A549 (cell line): ENCODE results near the gene CCDC136. TPM values are rescaled to one million over a fixed set of nuclear protein-coding genes. Genes with fewer than 3 reads are reported as not detected.

ENCODE experiments used
- ATAC-seq, 2 experiments: fragments of 200-7000 bp in 1 of 2; fragments of >200 bp in 1 of 2; cut with Nextera tagmentation in 1 of 2; cut with Tn5 transposase in 1 of 2; 3 replicates each; pipeline versions ENCODE4 v1.8.0 to v1.9.1; 2018 to 2020; ENCODE audit warnings: mild to moderate bottlenecking in 1 of 2, moderate library complexity in 1 of 2
- CTCF ChIA-PET: fragments of 300-600 bp; sonication (Branson Sonifier 250); formaldehyde crosslinking; extraction: SDS; loops from one replicate; lab custom pipeline; 2021; ENCODE audit warnings: antibody characterized with exemption, inconsistent platforms; lab: Yijun Ruan, JAX
- POLR2A ChIA-PET: fragments of 350-600 bp; formaldehyde crosslinking; extraction: SDS; loops from one replicate; lab custom pipeline; 2021; ENCODE audit warnings: antibody characterized with exemption, inconsistent platforms; lab: Yijun Ruan, JAX
- DNase-seq, 2 experiments: peaks; one replicate each; pipeline versions ENCODE4 v3.0.0 to v3.0.0-alpha.2; 2011 to 2016; ENCODE audit warnings: low read depth in 1 of 2, low spot score in 1 of 2
- FAIRE-seq: peaks from 2 replicates; lab custom pipeline; 2011; peaks lifted over from hg19 to GRCh38; lab: Jason Lieb, UNC
- H3K27ac ChIP-seq, 2 experiments: fragments of >200 bp; sonication (Bioruptor Twin); formaldehyde crosslinking; 3 replicates each; pipeline ENCODE4 v1.5.1; 2016 to 2017
- H3K4me1 ChIP-seq: fragments of >200 bp; sonication (Bioruptor Twin); formaldehyde crosslinking; 3 replicates; pipeline ENCODE4 v1.6.1; 2016
- H3K4me2 ChIP-seq: fragments of >200 bp; sonication (Bioruptor Twin); formaldehyde crosslinking; 3 replicates; pipeline ENCODE4 v1.6.1; 2016
- H3K4me3 ChIP-seq: fragments of >200 bp; sonication (Bioruptor Twin); formaldehyde crosslinking; 3 replicates; pipeline ENCODE4 v1.5.1; 2016
- H3K9me3 ChIP-seq: fragments of >200 bp; sonication (Bioruptor Twin); formaldehyde crosslinking; 3 replicates; pipeline ENCODE4 v1.6.1; 2016
- BCL3 ChIP-seq: fragments of >200 bp; sonication (Bioruptor Twin); formaldehyde crosslinking; IDR thresholded peaks from 3 replicates; pipeline ENCODE4 v1.6.1; 2016
- CBX2 ChIP-seq: fragments of 200-600 bp; sonication (generic); IDR thresholded peaks from 2 replicates; pipeline ENCODE4 v1.6.1; 2016; ENCODE audit warnings: low read depth, mild to moderate bottlenecking, borderline replicate concordance
- CEBPB ChIP-seq, 2 experiments: fragments of >200 bp in 1 of 2; sonication (Bioruptor Twin) in 1 of 2; formaldehyde crosslinking in 1 of 2; IDR thresholded peaks; 2 replicates each; pipeline ENCODE4 v1.6.1; 2012 to 2016
- CHD4 ChIP-seq: fragments of 200-600 bp; sonication (generic); IDR thresholded peaks from 2 replicates; pipeline ENCODE4 v1.6.1; 2016; ENCODE audit warnings: antibody characterized with exemption, mild to moderate bottlenecking, borderline replicate concordance
- ELK1 ChIP-seq: fragments of 150-350 bp; IDR thresholded peaks from 2 replicates; pipeline ENCODE4 v1.6.1; 2014; ENCODE audit warnings: low read depth, mild to moderate bottlenecking, low read length
- FOSB ChIP-seq: fragments of 250-450 bp; sonication (Bioruptor Pico); IDR thresholded peaks from 2 replicates; pipeline ENCODE4 v1.5.0; 2020; ENCODE audit warnings: mild to moderate bottlenecking, moderate library complexity
- HDAC2 ChIP-seq: fragments of 200-600 bp; sonication (generic); IDR thresholded peaks from 2 replicates; pipeline ENCODE4 v1.6.1; 2016
- HOXB5 ChIP-seq: fragments of 250-450 bp; sonication (Bioruptor Pico); IDR thresholded peaks from 2 replicates; pipeline ENCODE4 v1.5.0; 2020; ENCODE audit warnings: mild to moderate bottlenecking, moderate library complexity
- MAFK ChIP-seq: fragments of 450-650 bp; IDR thresholded peaks from 2 replicates; pipeline ENCODE4 v1.6.1; 2014; ENCODE audit not compliant: partially characterized antibody
- NPAS2 ChIP-seq: fragments of 250-450 bp; sonication (Bioruptor Pico); IDR thresholded peaks from 2 replicates; pipeline ENCODE4 v1.8.0; 2022; ENCODE audit warnings: mild to moderate bottlenecking, moderate library complexity, borderline replicate concordance
- POLR2AphosphoS2 ChIP-seq: conservative IDR thresholded peaks from 2 replicates; pipeline ENCODE4 v1.6.1; 2012; ENCODE audit warnings: low read length, improper control_type of control experiment, inconsistent platforms
- RAD21 ChIP-seq, 2 experiments: fragments of >200 bp in 1 of 2; sonication (Bioruptor Twin) in 1 of 2; formaldehyde crosslinking in 1 of 2; IDR thresholded peaks in 1 of 2; conservative IDR thresholded peaks in 1 of 2; 2 replicates in 1 of 2; 3 replicates in 1 of 2; pipeline ENCODE4 v1.6.1; 2012 to 2018; ENCODE audit warnings: inconsistent platforms in 1 of 2
- RARB ChIP-seq: fragments of 250-450 bp; sonication (Bioruptor Pico); IDR thresholded peaks from 2 replicates; pipeline ENCODE4 v1.8.0; 2021; ENCODE audit warnings: mild to moderate bottlenecking, moderate library complexity
- RCOR1 ChIP-seq: fragments of 150-350 bp; IDR thresholded peaks from 2 replicates; pipeline ENCODE4 v1.6.1; 2014; ENCODE audit warnings: antibody characterized with exemption, low read length, low read depth
- RFX5 ChIP-seq: fragments of 450-650 bp; IDR thresholded peaks from 2 replicates; pipeline ENCODE4 v1.7.1; 2014; ENCODE audit warnings: antibody characterized with exemption, mild to moderate bottlenecking, moderate library complexity
- SMC3 ChIP-seq: fragments of >200 bp; sonication (Bioruptor Twin); formaldehyde crosslinking; IDR thresholded peaks from 3 replicates; pipeline ENCODE4 v1.6.1; 2018; ENCODE audit warnings: inconsistent platforms
- SREBF2 ChIP-seq: fragments of 450-650 bp; IDR thresholded peaks from 2 replicates; pipeline ENCODE4 v1.6.1; 2014; ENCODE audit warnings: mild to moderate bottlenecking, moderate library complexity
- TFCP2L1 ChIP-seq: fragments of 250-450 bp; sonication (Bioruptor Pico); IDR thresholded peaks from 2 replicates; pipeline ENCODE4 v1.5.0; 2021; ENCODE audit warnings: mild to moderate bottlenecking
- ZFP36 ChIP-seq: fragments of 450-650 bp; IDR thresholded peaks from 2 replicates; pipeline ENCODE4 v1.6.1; 2014; ENCODE audit warnings: borderline replicate concordance; ENCODE audit not compliant: partially characterized antibody
- WGBS: methylation state at CpG from one replicate; pipeline ENCODE4 v1.1.6; 2017; ENCODE audit errors: missing lambda C conversion rate; 5-methylcytosine and 5-hydroxymethylcytosine counted together
- polyA plus RNA-seq, 4 experiments: library from polyadenylated mRNA; depleted of rRNA in 3 of 4; stranded (reverse); fragments of >200 nt; fragmentation: RNase III in 1 of 4; extraction: RNeasy Plus Mini Kit Qiagen cat#74134 plus additional on column Dnase treatment in 1 of 4; gene quantifications; 2 replicates in 3 of 4; 3 replicates in 1 of 4; pipeline ENCODE4 v1.2.3, GENCODE V29; 2011 to 2017
- TF ChIP-seq, protein P1 (sequence below): IDR thresholded peaks from 2 replicates; pipeline ENCODE4 v1.6.1; 2012; ENCODE audit warnings: low read depth, borderline replicate concordance
- TF ChIP-seq, protein P2 (sequence below): fragments of 250-450 bp; sonication (Bioruptor Pico); IDR thresholded peaks from 2 replicates; pipeline ENCODE4 v1.5.0; 2020; ENCODE audit warnings: low read depth, mild to moderate bottlenecking, moderate library complexity

The CCDC136 gene
- polyA plus RNA-seq, 2 of the 4 experiments (the other 2 are of a cell fraction), result 4.7 to 5.4 TPM

DNA sequence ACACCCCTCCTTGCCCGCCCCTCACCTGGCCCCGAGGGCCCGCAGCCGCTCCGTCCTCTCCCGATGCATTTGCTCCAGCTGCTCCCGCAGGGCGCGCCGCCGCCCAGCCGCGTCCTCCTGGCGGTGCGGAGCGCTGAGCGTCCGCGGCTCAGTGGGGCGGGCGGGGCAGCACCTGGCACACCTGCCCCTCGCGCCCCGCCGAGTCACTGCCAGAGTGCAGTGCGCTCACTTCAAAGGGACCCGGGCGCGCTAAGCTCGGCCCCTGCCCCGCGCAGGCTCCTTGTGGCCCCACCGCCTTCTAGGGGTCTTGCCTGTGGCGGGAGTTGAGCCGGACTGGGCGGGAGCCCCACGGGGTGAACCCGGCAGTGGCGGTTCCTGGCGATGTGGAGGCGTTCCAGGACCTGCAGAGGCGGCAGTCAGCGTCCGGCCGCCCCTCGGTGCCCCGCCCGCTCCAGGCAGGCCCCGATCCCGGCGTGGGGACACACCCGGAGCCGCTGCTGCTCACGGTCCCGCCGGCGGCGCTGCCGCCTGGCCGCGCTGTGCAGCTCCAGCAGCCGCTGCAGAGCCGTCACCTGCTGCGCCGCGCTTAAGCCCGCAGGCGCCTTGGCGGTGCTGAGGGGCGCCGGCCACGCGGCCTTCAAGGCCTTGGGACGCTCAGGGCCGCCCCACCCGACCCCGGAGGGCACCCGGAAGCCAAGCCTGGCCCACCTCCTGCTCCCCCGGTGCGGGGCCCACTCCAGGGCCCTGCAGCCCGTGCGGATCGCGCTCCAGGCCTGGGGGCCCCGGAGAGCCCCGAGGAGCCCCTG, 77.6 kb downstream of the CCDC136 start (continued):
- TF ChIP-seq ELK1 (no peak), CEBPB (IDR thresholded peaks at IDR 0.05) (no peak), BCL3 (no peak)

- Histone ChIP-seq H3K4me2 (peak overlapping the region; percentile 95), H3K27ac (peak overlapping the region; percentile 46 to 84; a peak in 4 of 6 replicates), H3K4me1 (peaks cover 9% of the 10 kb centered on the region; the same call in 1 of the 3 replicates), H3K9me3 (no peaks in the 10 kb centered on the region), H3K4me3 (peak overlapping the region; percentile 47)
- ChIA-PET POLR2A (no interaction called here), CTCF (interaction anchor here (17.4 kb wide), 1 partner anchor 13 kb away, joined by 225 read pairs; no protein-coding TSS in a partner anchor)
- ATAC-seq, result no peak
- no peak for DNase-seq
- 88% methylated on average over 12 of the region's 30 CpGs for WGBS
- no peak for FAIRE-seq
- TF ChIP-seq RFX5, result no peak
- TF ChIP-seq, protein P1, sequence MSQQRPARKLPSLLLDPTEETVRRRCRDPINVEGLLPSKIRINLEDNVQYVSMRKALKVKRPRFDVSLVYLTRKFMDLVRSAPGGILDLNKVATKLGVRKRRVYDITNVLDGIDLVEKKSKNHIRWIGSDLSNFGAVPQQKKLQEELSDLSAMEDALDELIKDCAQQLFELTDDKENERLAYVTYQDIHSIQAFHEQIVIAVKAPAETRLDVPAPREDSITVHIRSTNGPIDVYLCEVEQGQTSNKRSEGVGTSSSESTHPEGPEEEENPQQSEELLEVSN, result no peak
- TF ChIP-seq HOXB5 (CRISPR knock-in tag), result no peak
- no peak for TF ChIP-seq ZFP36
- TF ChIP-seq SREBF2, result no peak
- no peak for TF ChIP-seq MAFK
- TF ChIP-seq RCOR1, result no peak
- no peak for TF ChIP-seq TFCP2L1
- TF ChIP-seq BCL3, result no peak
- no peak for TF ChIP-seq POLR2AphosphoS2
- TF ChIP-seq RARB (CRISPR knock-in tag), result no peak
- TF ChIP-seq RAD21 (conservative IDR thresholded peaks at IDR 0.05 in 1 of 2, IDR thresholded peaks at IDR 0.05 in 1 of 2), result no peak
- no peak for TF ChIP-seq CHD4
- TF ChIP-seq CBX2, result no peak
- no peak for TF ChIP-seq ELK1
- no peak for TF ChIP-seq FOSB (CRISPR knock-in tag)
- no peak for TF ChIP-seq NPAS2
- TF ChIP-seq, protein P2, sequence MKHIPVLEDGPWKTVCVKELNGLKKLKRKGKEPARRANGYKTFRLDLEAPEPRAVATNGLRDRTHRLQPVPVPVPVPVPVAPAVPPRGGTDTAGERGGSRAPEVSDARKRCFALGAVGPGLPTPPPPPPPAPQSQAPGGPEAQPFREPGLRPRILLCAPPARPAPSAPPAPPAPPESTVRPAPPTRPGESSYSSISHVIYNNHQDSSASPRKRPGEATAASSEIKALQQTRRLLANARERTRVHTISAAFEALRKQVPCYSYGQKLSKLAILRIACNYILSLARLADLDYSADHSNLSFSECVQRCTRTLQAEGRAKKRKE (CRISPR knock-in tag), result no peak
- TF ChIP-seq HDAC2, result no peak
- TF ChIP-seq SMC3, result no peak
Measured at GRCh38 chr7:128869944-128870285, 78.1 kb downstream of the CCDC136 start.
